HS-5 (cell line): Measurements from ENCODE around the gene SH3GL3.

ENCODE experiments used
- DNase-seq: peaks from one replicate; pipeline ENCODE4 v3.0.0-alpha.2; 2012; ENCODE audit warnings: low read depth

SH3GL3 gene

GRCh38 chr15:83510001-83510400, 62.9 kb downstream of the SH3GL3 start:
- no peak for DNase-seq

- DNase-seq, result no peak
Observed at GRCh38 chr15:83512459-83512858, 65.3 kb downstream of the SH3GL3 start.

GRCh38 chr15:83514584-83514983, 67.4 kb downstream of the SH3GL3 start:
- DNase-seq, result no peak

- no peak for DNase-seq
Observed at GRCh38 chr15:83515164-83515563, 68.0 kb downstream of the SH3GL3 start.

GRCh38 chr15:83516935-83517334, 69.8 kb downstream of the SH3GL3 start:
- DNase-seq, result peak; percentile 3

GRCh38 chr15:83526319-83526718, 79.2 kb downstream of the SH3GL3 start:
- no peak for DNase-seq

- DNase-seq, result no peak
Observed at GRCh38 chr15:83533410-83533962, 86.3 kb downstream of the SH3GL3 start.

- DNase-seq, result no peak
Observed at GRCh38 chr15:83537606-83538005, 90.5 kb downstream of the SH3GL3 start.

- no peak for DNase-seq
Observed at GRCh38 chr15:83538682-83539081, 91.5 kb downstream of the SH3GL3 start.

- DNase-seq, result no peak
Observed at GRCh38 chr15:83545804-83546511, 98.8 kb downstream of the SH3GL3 start.

GRCh38 chr15:83546512-83546888, 99.4 kb downstream of the SH3GL3 start:
- no peak for DNase-seq

- DNase-seq, result no peak
Observed at GRCh38 chr15:83547168-83547567, 100.0 kb downstream of the SH3GL3 start.

GRCh38 chr15:83549623-83550022, 102.5 kb downstream of the SH3GL3 start:
- DNase-seq, result no peak

- DNase-seq, result no peak
Observed at GRCh38 chr15:83554558-83554957, 107.4 kb downstream of the SH3GL3 start.

GRCh38 chr15:83555383-83555782, 108.2 kb downstream of the SH3GL3 start:
- DNase-seq, result no peak

- no peak for DNase-seq
Observed at GRCh38 chr15:83556068-83556467, 108.9 kb downstream of the SH3GL3 start.

GRCh38 chr15:83556754-83557153, 109.6 kb downstream of the SH3GL3 start:
- no peak for DNase-seq

GRCh38 chr15:83558146-83558545, 111.0 kb downstream of the SH3GL3 start:
- DNase-seq, result no peak

GRCh38 chr15:83559310-83559966, 112.3 kb downstream of the SH3GL3 start:
- peak; percentile 38 for DNase-seq

GRCh38 chr15:83561661-83562060, 114.5 kb downstream of the SH3GL3 start:
- DNase-seq, result no peak

- DNase-seq, result no peak
Observed at GRCh38 chr15:83565138-83565537, 118.0 kb downstream of the SH3GL3 start.

- DNase-seq, result no peak
Observed at GRCh38 chr15:83565553-83566159, 118.5 kb downstream of the SH3GL3 start.

GRCh38 chr15:83567318-83567717, 120.2 kb downstream of the SH3GL3 start:
- no peak for DNase-seq
